GM19397 (cell line): ENCODE measurements around the gene MBP.

Experiments used
- ATAC-seq: cut with Tn5 transposase; IDR thresholded peaks from one replicate; pipeline ENCODE4 v1.9.1; 2021; ENCODE audit warnings: mild to moderate bottlenecking, moderate library complexity; ENCODE audit not compliant: unreplicated experiment

The MBP gene

DNA sequence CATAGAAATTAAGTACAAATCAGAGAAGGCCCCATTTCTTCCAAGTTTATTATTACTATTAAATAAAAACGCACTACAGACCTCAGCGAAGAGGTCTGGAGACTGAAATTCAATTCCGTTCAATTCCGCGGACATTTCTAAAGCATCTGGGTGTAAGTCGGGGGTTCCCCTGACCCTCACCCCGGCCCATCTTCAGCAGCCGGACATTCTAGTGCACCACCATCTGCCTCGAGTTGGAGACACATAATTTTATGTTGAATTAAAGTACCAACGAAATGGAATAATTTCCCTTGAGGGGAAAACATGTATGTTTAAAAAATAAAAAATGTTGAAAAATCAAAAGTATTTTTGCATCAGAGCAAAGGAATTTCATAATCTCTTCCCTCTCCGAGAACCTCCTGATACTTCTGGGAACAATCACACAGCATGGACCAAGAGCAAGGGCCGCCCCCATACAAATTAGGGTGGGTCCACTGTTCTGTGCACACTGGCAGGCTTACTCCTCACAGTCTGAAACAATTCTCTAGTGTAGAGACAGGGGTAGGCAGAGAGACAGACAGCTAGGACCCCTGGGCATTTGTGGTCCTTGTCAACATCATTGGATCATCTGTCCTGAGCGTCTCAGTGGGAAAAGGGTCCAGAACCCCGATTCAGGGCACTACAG lies 29.3 kb downstream of the MBP start:
- no peak for ATAC-seq

DNA sequence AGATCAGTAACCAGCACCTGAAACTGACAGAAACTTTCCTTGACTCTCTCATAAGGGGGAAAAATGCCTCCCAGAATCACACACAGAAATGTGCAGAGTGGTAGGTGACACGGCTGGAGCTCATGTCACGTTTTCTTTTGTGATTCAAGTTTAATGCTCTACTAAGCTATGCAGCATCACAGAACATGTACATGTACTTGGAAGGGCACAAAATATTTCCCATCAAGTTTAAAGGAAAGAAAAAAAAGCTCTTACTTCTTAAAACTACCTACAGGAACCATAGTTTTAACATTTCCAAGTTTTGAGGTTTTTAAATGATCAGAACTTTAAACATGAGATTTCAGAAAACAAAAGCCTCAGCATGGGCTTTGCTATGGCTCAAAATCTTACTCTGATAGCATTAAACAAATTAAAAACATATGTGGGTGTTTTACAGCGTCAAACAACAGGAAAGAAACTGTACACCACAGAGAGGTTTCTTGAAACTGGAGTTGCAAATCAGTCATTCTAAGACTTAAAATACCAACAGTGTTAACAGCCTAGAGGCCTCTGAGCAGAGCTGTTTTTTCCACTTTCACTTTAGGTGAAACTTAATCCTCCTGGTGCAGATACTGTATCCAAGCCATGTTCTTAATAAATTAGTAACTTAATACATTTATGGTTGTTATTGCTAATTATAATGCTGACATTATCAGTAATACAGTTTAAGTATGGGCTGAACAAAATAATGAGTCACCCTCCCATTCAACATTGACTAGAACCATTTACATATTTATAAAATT lies 30.1 kb downstream of the MBP start:
- ATAC-seq = peak; percentile 62

DNA sequence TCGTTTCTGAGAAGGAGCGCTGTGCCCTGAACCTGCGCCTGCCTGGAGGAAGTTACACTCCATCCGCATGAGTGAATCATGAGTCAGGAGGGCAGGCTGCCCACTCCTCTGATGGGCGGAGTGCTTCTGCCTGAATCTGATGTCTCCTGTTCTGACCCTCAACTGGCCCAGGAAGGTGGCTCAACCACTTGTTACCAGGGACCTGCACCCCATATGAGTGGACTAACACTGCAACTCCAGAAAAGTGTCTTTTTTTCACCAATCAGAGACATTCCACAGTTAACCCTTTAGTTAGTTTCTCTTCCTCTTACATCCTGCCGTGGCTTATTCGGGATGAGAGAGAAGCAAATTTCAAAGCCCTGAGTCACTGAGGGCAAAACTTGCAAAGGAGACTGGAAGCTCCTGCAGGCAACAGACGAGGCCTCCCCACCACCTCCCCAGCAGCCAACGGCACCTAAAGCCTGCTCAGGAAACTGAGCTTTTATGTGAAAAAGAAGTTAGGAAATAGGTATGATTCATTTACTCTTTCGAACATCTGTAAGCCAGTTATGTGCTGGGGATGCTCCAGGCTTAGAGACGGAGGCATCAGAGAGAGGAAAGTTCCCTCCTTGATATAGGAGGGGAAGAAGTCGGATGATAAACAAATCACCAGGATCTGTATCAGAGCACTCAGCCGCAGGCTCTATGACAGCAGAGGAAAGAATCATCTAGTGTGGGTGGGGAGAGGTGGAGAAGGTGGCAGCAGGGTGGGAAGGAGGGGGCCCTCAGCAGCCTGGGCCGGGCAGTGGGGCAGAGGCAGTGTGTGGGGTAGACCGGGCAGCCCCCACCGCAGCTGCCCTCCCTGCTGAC lies 30.9 kb downstream of the MBP start:
- peak; percentile 41 for ATAC-seq

DNA sequence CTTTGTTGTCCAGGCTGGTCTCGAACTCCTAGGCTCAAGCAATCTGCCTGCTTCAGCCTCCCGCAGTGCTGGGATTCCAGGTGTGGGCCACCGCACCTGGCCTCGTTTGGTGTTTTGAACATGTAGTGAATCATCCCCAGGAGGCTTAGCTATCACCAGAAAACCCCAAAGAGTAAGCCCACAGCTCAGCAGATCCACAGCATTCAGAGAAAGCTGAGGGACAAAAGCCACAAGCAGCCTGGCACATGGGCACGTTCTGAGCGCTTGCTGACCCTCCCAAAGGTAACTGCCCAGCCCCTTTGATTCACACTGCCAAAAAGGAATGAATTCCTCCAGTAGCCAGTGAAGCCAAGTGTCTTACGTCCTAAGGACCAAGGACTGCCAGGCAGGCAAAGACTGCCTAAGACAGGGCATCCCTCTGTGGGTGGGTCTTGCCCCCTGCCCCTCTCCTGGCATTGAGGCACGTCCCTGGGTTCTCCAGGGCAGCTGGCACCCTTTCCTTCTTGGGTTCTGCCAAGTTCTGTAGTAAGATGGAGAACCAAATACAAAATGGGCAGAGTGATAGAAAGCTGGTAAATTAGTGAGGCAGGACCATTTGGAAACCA lies 31.7 kb downstream of the MBP start:
- no peak for ATAC-seq

DNA sequence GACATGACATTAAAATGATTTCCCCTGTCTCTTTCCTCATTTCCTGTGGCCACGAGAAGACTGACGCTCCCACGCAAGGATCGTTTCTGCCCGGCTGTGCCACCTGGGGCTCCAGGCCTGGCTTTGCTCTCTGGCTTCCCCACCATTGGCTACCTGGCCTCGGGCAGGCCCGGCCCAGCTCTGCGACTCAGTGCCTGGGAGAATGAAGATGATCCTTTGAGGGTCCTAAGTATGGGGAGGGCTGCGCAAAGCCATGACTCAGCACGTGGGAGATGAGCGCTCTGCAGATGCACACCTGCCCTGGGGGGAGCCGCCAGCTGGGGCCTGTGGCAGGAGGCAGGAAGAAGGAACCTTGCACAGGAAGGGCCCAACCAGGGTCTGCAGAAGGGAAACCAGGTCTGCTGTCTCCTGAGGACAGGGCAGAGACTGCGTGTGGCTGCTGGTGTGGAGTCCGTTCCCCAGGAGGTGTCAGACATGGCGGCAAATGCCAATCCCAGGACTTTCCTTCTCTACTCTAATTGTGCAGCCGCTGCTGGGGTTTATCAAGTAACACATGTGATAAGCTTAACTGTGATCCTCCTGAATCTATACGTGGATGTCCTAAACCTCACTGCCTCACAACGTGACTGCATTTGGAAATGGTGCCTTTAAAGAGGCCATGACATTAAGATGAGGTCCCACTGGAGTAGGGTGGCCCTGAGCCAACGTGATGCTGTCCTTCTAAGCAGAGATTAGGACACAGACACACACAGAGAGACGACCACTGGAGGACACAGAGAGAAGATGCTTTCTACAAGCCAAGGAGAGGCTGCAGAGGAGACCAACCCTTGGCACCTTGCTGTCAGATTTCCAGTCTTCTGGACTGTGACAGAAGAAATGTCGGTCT lies 32.9 kb downstream of the MBP start:
- ATAC-seq = peak; percentile 27

DNA sequence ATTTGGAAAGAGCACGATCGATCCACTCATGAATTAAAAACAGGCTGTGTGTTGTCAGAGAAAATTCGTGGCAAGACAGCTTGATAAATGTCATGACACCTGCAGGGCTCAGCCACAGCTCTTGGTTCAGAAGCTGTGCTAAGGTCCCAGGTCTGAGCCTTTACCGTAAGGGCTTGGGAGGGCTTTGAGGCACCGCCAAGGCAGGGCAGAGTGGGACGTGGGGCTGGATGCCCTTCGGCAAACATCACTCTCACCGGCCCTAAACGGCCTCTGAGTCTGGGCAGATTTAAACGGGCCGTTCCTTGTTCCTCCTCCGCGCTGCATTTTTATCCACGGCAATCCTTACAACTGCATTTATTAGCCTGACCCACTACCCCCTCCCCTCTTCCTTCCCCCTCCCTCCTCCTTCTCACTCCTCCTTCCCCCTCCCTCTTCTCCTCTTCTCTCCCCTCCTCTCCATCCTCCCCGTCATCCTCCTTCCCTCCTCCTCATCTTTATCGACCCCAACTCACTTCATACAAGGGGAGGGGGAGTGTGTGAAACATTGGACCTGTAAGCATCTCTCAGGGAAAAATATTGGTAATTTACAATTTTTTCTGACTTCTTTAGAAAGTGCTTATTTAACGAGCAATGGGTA lies 33.9 kb downstream of the MBP start:
- ATAC-seq = no peak

DNA sequence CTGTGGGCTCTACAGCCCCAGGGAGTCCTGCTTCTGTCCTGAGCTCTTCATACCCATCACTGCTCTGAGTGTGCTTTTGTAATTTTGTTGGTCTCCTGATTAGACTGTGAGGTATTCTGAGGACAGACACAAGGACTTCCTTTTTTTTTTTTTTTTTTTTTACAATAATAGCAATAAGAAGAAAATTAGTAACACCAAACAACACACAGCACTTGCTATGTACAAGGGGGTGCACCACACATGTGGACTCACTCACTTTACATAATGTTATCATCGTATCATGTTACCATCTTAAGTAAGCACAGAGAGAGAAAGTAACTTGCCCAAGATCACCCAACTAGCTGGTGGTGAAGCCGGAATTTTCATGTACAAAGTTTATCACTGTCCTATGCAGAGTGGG lies 34.6 kb downstream of the MBP start:
- no peak for ATAC-seq

DNA sequence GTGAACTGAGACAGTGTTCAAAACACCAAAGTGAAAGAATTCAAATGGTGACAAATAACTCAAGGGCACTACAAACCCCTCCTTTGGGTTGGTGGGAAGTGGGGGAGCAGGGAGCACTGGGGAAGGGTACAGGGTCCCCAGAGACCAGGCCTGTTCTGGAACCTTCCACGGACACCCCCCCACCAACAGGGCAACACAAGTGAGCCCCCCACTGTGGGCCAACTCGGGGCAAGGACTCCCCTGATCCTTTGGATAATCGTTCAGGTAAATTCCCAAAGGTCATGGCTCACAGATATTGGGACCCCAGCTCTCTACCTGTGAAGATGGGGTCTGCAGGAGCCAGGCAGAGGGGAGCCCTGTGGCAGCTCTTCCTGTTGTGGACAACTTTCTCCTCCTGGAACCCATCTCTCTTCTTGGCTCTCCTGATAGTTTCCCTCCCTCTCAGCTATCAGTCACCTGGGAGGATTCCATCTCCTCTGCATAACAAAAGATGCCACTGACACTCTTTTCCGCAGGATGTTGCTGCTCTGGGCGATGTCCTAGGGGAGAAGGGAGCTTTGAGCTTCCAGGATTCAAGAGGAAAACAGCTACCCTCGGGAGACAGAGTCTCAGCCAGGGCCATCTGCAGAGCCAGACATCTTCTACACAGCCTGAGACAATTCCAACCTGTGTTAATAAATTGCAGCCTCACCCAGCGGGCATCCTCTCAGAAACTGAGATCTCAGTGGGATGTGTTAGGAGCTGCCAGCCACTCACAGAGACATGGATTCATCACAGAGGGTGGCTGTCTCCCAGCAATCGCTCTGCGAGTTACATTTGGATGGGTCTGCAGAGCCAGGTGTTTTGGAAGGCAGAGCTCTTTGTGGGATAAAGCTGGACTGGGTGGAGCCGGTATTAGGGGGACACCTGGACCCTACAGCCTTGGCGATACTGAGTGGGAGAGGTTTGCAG lies 35.4 kb downstream of the MBP start:
- ATAC-seq = no peak

DNA sequence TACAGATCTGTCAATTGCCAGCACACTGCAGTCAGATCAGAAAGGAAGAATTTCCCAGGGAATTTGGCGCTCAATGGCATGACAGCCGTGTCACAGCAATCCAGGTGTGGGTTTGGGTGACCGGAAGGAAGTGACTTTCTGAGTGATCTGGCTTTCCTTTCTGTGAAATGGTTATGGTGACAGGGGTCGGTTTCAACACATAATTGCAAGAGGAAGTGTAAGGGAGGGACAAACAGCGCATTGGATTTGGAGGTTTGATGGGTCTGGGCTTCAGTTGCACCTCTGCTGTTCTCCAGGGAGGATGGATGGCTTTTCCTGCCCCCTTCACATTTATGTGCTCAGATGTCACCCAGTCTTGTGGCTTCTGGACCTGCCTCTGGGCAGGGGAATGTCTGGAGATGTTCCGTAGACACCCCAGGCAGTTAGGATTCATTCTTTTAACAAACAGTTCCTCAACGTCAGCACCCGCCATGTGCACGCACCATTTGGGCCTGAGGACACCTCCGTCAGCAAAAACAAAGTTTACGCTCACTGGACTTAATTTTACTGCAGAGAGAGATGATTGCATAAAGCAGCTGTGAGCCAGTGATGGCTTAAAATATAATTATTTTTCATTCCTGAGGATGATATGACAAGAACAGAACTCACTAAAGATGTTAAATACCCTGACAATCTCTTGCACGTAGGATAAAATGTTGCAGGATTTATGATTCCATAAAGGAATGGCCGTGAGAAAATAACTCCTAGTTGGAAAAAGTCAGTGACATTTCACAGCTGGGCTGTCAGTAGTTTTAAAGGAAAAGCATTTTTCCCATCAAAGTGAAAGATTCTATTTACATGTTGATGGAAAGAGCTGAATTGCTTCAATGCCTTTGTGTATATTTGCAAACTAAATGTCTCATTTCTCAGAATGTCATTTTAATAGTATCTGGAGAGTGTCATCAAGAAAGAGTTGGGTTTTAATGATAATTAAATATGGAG lies 36.9 kb downstream of the MBP start:
- ATAC-seq = no peak

DNA sequence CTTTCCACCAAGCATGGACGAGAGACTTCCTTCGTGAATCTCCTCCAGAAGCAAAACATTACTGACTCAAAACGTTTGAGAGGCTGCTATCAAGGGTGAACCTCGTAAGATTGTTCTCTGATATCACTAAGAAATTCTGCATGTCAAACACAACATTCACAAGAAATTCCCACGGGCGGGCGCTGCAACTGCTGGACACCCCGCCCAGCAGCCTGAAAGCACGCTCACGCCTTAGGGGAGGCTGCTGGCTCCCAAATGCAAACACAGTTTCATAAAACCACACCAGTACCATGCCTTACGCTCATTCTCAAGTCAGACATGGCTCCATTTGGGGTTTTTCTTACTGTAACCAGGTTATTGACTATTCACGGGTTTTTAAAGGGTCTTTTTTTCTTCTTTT lies 39.0 kb downstream of the MBP start:
- ATAC-seq = no peak

DNA sequence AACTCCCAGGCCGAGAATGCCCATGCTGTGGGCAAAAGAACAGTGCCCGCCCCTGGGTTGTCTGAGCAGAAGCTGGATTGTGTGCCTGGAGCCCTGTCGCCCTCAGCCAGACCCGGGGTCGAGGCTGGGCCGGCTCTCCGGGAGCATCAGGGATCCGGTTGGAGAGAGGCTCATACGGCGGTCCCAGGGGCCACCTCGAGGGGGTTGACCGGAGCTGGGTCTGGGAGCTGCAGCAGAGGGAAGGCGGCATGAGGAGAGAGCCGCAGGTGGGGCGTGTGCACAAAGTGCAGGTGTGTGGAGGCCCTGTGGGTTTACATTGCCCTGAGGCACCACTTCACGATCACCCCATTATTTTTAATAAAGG lies 39.5 kb downstream of the MBP start:
- no peak for ATAC-seq

DNA sequence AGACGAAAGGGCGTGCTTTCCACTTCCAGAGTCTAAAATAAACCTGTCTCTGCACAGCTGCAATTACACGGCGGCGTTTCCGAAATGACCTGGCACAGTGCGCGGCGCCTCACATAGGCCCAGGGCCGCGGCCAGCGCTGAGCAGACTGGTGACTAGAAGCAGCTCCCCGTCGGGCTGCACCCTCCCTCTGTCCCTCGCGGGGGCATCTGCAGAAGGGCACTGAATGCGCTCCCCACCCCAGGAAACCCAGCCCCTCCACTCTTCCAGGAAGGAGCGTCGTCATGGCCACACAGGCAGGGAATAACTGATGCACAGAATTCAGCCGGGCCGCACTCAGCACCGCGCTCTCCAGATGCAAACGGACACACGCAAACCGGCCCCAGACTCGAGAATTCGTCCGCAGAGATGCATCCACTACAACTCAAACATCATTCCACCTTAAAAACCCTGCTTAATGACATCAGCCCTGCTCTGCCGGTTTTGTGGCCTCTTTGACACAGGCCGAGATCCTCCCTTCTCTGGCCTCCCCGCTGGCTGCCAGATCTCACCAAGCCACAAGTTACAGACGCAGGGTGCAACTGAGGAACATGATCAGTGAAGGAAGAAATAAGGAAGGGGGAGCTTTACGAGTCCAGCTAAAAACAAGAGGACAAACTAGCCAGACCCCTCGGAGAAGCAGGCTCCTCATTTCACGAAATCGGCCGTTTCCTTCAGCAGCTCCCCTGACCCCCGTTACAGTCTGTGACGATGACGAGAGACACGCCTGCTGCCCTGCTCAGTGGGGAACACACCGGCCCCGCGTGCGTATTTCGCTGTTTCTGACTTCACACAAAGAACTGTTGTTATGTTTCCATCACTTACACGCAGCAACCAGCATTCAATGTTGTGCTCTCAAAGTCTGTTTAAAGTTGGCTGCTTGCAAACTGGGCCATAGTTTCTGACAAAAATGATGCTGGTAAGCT lies 40.2 kb downstream of the MBP start:
- ATAC-seq = no peak

DNA sequence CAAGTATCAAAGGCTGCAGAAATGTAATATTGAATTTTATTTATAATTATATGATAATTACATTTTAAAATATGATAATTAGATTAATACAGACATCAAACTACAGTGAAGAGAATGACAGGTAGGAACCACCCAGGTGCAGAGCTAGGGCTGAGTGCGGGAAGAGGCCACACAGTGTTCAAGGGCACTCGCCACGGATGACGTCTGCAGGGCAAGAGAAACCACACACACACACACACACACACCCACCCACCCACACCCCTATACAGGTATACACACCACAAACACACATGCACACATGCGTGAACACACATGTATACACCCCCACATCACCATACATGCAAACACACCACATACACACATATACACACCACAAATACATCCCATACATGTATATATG lies 41.2 kb downstream of the MBP start:
- ATAC-seq = no peak

DNA sequence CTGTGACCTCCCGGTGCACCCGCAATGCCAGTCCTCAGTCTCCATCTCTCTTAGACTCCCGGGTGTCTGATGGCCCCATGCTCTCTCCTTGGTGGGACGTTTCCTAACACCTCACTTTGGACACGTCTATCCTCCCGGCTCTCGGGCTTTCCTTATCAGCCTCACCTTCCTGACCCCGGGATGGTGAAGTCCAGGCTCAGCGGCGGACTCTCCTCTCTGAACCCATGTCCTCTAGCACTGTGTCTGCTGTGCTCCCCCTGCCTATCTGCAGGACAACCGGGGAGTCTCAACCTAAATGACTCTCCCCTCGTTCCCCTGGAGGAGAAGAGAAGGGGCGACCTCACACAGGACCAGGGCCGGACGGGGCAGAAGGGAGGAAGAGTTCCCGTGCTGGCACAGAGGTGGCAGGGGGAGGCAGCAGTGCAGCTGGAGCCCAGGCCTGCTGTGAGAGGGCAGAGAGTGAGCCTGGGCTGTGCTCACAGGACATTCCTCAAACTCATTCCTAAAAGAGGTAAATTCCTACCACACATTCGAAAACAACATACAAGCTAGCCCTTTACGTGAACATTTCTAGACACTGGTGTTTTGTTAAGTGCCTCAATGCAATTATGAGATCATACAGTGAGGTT lies 41.9 kb downstream of the MBP start:
- no peak for ATAC-seq

DNA sequence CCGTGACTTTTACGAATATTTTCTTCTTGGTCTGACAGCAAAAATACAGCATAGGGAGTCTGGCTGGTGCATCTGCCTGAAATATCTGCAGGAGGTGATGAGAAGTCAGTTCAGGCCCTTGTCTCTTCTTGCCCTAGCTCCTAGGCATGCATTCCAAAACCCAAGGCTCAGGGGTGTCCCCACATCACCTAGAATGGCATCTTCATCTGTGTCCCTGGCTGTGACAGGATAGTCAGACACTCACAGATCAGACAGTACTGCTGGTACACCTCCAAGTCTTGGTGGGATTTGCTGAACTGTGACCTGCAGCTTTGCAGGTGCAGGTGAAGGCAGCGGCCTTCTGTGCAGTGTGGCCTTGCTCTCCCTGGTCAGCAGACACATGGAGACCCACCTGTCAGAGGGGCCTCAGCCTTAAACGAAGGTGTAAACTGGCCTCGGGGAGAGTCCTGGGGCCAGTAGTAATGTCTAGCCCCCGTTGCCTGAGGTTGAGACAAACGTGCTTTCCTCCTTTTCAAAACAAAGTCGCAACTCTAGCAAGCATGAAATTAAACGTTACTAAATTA lies 42.8 kb downstream of the MBP start:
- no peak for ATAC-seq
